IMR-90 (cell line): ENCODE data around the gene FOXM1. TPM values are rescaled to one million over a fixed set of nuclear protein-coding genes. Genes with fewer than 3 reads are reported as not detected.

Experiments
- ATAC-seq: fragments of 200-7000 bp; cut with Tn5 transposase; 2 replicates; pipeline ENCODE4 v1.9.1; 2020; ENCODE audit warnings: low read depth, mild to moderate bottlenecking, moderate library complexity
- BruUV-seq: library from RNA; stranded (reverse); fragments of 400-500 nt; replicated peaks from 2 replicates; lab custom pipeline; 2021; lab: Mats Ljungman, UMichigan
- CTCF ChIA-PET: fragments of 300-600 bp; formaldehyde crosslinking; extraction: SDS; loops from one replicate; lab custom pipeline; 2021; ENCODE audit warnings: antibody characterized with exemption; lab: Yijun Ruan, JAX
- POLR2A ChIA-PET: fragments of 300-600 bp; sonication (Branson Sonifier 250); formaldehyde crosslinking; loops from one replicate; lab custom pipeline; 2022; ENCODE audit warnings: antibody characterized with exemption; ENCODE audit not compliant: unreplicated experiment; lab: Charles Lee
- DNase-seq: peaks from one replicate; pipeline ENCODE4 v3.0.0; 2013
- H2AFZ ChIP-seq: replicated peaks from 2 replicates; pipeline ENCODE3; 2013; ENCODE audit warnings: low read length, mild to moderate bottlenecking; ENCODE audit not compliant: poor library complexity
- H2AK5ac ChIP-seq: 2 replicates; pipeline ENCODE4 v1.6.1; 2013; ENCODE audit warnings: low read depth, low read length, inconsistent platforms
- H2AK9ac ChIP-seq: replicated peaks from 2 replicates; pipeline ENCODE3; 2013; ENCODE audit warnings: mild to moderate bottlenecking, low read depth, low read length, moderate library complexity; ENCODE audit not compliant: poor library complexity
- H2BK120ac ChIP-seq: 2 replicates; pipeline ENCODE4 v1.6.1; 2013; ENCODE audit warnings: low read depth, low read length, inconsistent platforms
- H2BK15ac ChIP-seq: 3 replicates; pipeline ENCODE4 v1.6.1; 2013; ENCODE audit warnings: low read depth, low read length, inconsistent platforms
- H2BK20ac ChIP-seq: 2 replicates; pipeline ENCODE4 v1.6.1; 2013; ENCODE audit warnings: low read depth, mild to moderate bottlenecking, inconsistent platforms, low read length, moderate library complexity
- H2BK5ac ChIP-seq: 2 replicates; pipeline ENCODE4 v1.6.1; 2013; ENCODE audit warnings: mild to moderate bottlenecking, low read depth, low read length, inconsistent platforms; ENCODE audit not compliant: poor library complexity, severe bottlenecking
- H3K14ac ChIP-seq: replicated peaks from 2 replicates; pipeline ENCODE4 v1.6.1; 2013; ENCODE audit warnings: low read depth, low read length, inconsistent platforms
- H3K18ac ChIP-seq: 2 replicates; pipeline ENCODE4 v1.6.1; 2013; ENCODE audit warnings: low read depth, low read length, control low read depth
- H3K23ac ChIP-seq: 2 replicates; pipeline ENCODE4 v1.6.1; 2013; ENCODE audit warnings: low read depth, low read length, inconsistent platforms
- H3K27ac ChIP-seq: 2 replicates; pipeline ENCODE4 v1.5.1; 2013; ENCODE audit warnings: mild to moderate bottlenecking, control low read depth, low read length; ENCODE audit not compliant: insufficient read depth
- H3K27me3 ChIP-seq: 2 replicates; pipeline ENCODE4 v1.6.1; 2013; ENCODE audit warnings: low read length; ENCODE audit not compliant: control insufficient read depth, insufficient read depth
- H3K36me3 ChIP-seq: 2 replicates; pipeline ENCODE4 v1.6.1; 2013; ENCODE audit warnings: low read length, mixed read lengths; ENCODE audit not compliant: control insufficient read depth, insufficient read depth
- H3K4ac ChIP-seq: 2 replicates; pipeline ENCODE4 v1.6.1; 2013; ENCODE audit warnings: low read depth, low read length, inconsistent platforms
- H3K4me1 ChIP-seq: 2 replicates; pipeline ENCODE4 v1.6.1; 2013; ENCODE audit warnings: low read length, mixed read lengths; ENCODE audit not compliant: control insufficient read depth, insufficient read depth
- H3K4me2 ChIP-seq: 2 replicates; pipeline ENCODE4 v1.6.1; 2013; ENCODE audit warnings: low read depth, mild to moderate bottlenecking, control low read depth, low read length, moderate library complexity
- H3K4me3 ChIP-seq: 2 replicates; pipeline ENCODE4 v1.5.1; 2013; ENCODE audit warnings: low read depth, mild to moderate bottlenecking, control low read depth, low read length, moderate library complexity; ENCODE audit not compliant: insufficient read depth
- H3K56ac ChIP-seq: 2 replicates; pipeline ENCODE4 v1.6.1; 2013; ENCODE audit warnings: low read length, inconsistent platforms; ENCODE audit not compliant: insufficient read depth; ENCODE audit errors: extremely low read depth
- H3K79me1 ChIP-seq, 2 experiments: 2 replicates each; pipeline ENCODE4 v1.6.1; 2013; ENCODE audit warnings: low read length in 2 of 2, inconsistent platforms in 1 of 2, low read depth in 1 of 2
- H3K9ac ChIP-seq: 2 replicates; pipeline ENCODE4 v1.6.1; 2013; ENCODE audit warnings: low read depth, low read length, control low read depth
- H3K9me1 ChIP-seq: 2 replicates; pipeline ENCODE4 v1.6.1; 2013; ENCODE audit warnings: low read length, inconsistent platforms; ENCODE audit not compliant: insufficient read depth
- H3K9me3 ChIP-seq: 2 replicates; pipeline ENCODE4 v1.6.1; 2013; ENCODE audit warnings: low read length; ENCODE audit not compliant: control insufficient read depth, insufficient read depth
- H4K20me1 ChIP-seq: 2 replicates; pipeline ENCODE4 v1.6.1; 2013; ENCODE audit warnings: low read length, inconsistent platforms; ENCODE audit not compliant: insufficient read depth
- H4K5ac ChIP-seq: 2 replicates; pipeline ENCODE4 v1.6.1; 2013; ENCODE audit warnings: mild to moderate bottlenecking, low read depth, low read length, control low read depth
- H4K8ac ChIP-seq, 2 experiments: 2 replicates each; pipeline ENCODE4 v1.6.1; 2013; ENCODE audit warnings: low read depth in 2 of 2, low read length in 2 of 2, control low read depth in 1 of 2, inconsistent platforms in 1 of 2
- H4K91ac ChIP-seq: 2 replicates; pipeline ENCODE4 v1.6.1; 2013; ENCODE audit warnings: low read depth, low read length, inconsistent platforms; ENCODE audit not compliant: insufficient read depth
- CEBPB ChIP-seq: IDR thresholded peaks from 2 replicates; pipeline ENCODE4 v1.6.1; 2012; ENCODE audit warnings: low read depth, low read length, improper control_type of control experiment
- CHD1 ChIP-seq: IDR thresholded peaks from 2 replicates; pipeline ENCODE4 v1.6.1; 2012; ENCODE audit warnings: low read depth, low read length, improper control_type of control experiment
- FOS ChIP-seq: fragments of 150-350 bp; IDR thresholded peaks from 2 replicates; pipeline ENCODE4 v1.6.1; 2016; ENCODE audit warnings: low read depth, low read length
- MXI1 ChIP-seq: IDR thresholded peaks from 2 replicates; pipeline ENCODE4 v1.6.1; 2012; ENCODE audit warnings: low read depth, mild to moderate bottlenecking, low read length, moderate library complexity, borderline replicate concordance
- POLR2A ChIP-seq: IDR thresholded peaks from 2 replicates; pipeline ENCODE4 v1.6.1; 2012; ENCODE audit warnings: mild to moderate bottlenecking, low read depth, low read length
- WGBS, 2 experiments: methylation state at CpG; one replicate each; pipeline versions ENCODE4 v1.1.5 to v1.1.7; 2013; ENCODE audit warnings: missing lambda C conversion rate in 2 of 2; ENCODE audit not compliant: insufficient read length in 1 of 2; ENCODE audit errors: extremely low coverage in 2 of 2; 5-methylcytosine and 5-hydroxymethylcytosine counted together
- dilution Hi-C: fragments of 300-500 bp; cut with HindIII; formaldehyde crosslinking; loops from one replicate; pipeline ENCODE4 v1.14.3; 2018; ENCODE audit warnings: low sequenced_read_pairs; ENCODE audit not compliant: unreplicated experiment
- in situ Hi-C: fragments of 300-500 bp; cut with MboI; formaldehyde crosslinking; loops from 3 replicates; pipeline ENCODE4 v1.14.3; 2019; ENCODE audit warnings: low sequenced_read_pairs, inconsistent platforms, mixed read lengths
- intact Hi-C: fragments of 100-400 bp; cut with micrococcal nuclease; formaldehyde crosslinking; loops from 2 replicates; pipeline ENCODE4 v1.10.0; 2022
- polyA plus RNA-seq, 3 experiments: library from polyadenylated mRNA; depleted of rRNA; stranded (reverse); fragments of >200 nt; gene quantifications; 2 replicates each; pipeline ENCODE4 v1.2.3, GENCODE V29; 2012; ENCODE audit warnings: low replicate concordance in 1 of 3
- total RNA-seq: library from RNA; depleted of rRNA; stranded (reverse); fragments of >200 nt; gene quantifications from 2 replicates; pipeline ENCODE4 v1.2.3, GENCODE V29; 2012

FOXM1 gene
- total and polyA plus RNA-seq, 2 of the 4 experiments (the other 2 are of a cell fraction): 14.9 to 29.3 TPM

GRCh38 chr12:2895511-2895910 is 18.5 kb upstream of the FOXM1 start:
- H3K9me3 ChIP-seq: no peaks in the 10 kb centered on the region
- H3K23ac ChIP-seq: no peak overlapping the region
- WGBS, 2 experiments: no CpG with 5 or more reads among the region's 2 CpGs
- no peak overlapping the region for H3K14ac ChIP-seq
- no peak overlapping the region for H2AK9ac ChIP-seq
- dilution Hi-C loops: no loop called here
- H2BK5ac ChIP-seq: no peak overlapping the region
- TF ChIP-seq FOS (no peak), POLR2A (no peak), MXI1 (no peak), CEBPB (peak; percentile 30; the same call in 1 of the 2 replicates), CHD1 (no peak)
- H3K4ac ChIP-seq: no peak overlapping the region
- intact Hi-C loops: no loop called here
- no peak overlapping the region for H4K91ac ChIP-seq
- H3K9ac ChIP-seq: no peak overlapping the region
- ChIA-PET POLR2A (no interaction called here), CTCF (interaction anchor here (1.1 kb wide), 1 partner anchor 146 kb away, joined by 3 read pairs; no protein-coding TSS in a partner anchor)
- H3K4me3 ChIP-seq: no peak overlapping the region
- H3K79me1 ChIP-seq: peaks cover 11 to 68% of the 10 kb centered on the region in 2 experiments; a peak in 3 of 4 replicates
- peaks cover 2% of the 10 kb centered on the region for H3K36me3 ChIP-seq
- H4K5ac ChIP-seq: no peak overlapping the region
- H2BK15ac ChIP-seq: no peak overlapping the region
- no peak overlapping the region for H3K27ac ChIP-seq
- no peak overlapping the region for H2BK120ac ChIP-seq
- H3K27me3 ChIP-seq: no peaks in the 10 kb centered on the region
- H2AK5ac ChIP-seq: no peak overlapping the region
- no peak overlapping the region for H2AFZ ChIP-seq
- no peak overlapping the region for H3K56ac ChIP-seq
- no peak for DNase-seq
- H3K4me1 ChIP-seq: peaks cover 5% of the 10 kb centered on the region
- in situ Hi-C loops: no loop called here
- ATAC-seq: no peak
- H4K20me1 ChIP-seq: peaks cover 30% of the 10 kb centered on the region
- H3K18ac ChIP-seq: no peak overlapping the region
- no peak overlapping the region for H2BK20ac ChIP-seq
- peaks cover 12% of the 10 kb centered on the region for H3K9me1 ChIP-seq
- no peak overlapping the region; a peak in 1 of 4 replicates for H4K8ac ChIP-seq
- BruUV-seq: no TSS peak
- H3K4me2 ChIP-seq: no peak overlapping the region
